Smooth muscle cell (in vitro differentiated cells): ENCODE data around the gene ROGDI. TPM values are rescaled to one million over a fixed set of nuclear protein-coding genes. Genes with fewer than 3 reads are reported as not detected.

Source experiments
- DNase-seq: peaks from one replicate; lab custom pipeline; 2025; ENCODE audit not compliant: unreplicated experiment; lab: John Stamatoyannopoulos, UW
- H2AFZ ChIP-seq: fragments of 200-600 bp; sonication (generic); 2 replicates; pipeline ENCODE4 v1.6.0; 2016; ENCODE audit warnings: antibody characterized with exemption, low read depth, mild to moderate bottlenecking
- H3F3A ChIP-seq: fragments of 200-600 bp; sonication (generic); 2 replicates; pipeline ENCODE4 v1.6.0; 2017; ENCODE audit warnings: antibody characterized with exemption, low read depth
- H3K27ac ChIP-seq: fragments of 200-600 bp; sonication (generic); 2 replicates; pipeline ENCODE4 v1.5.1; 2016; ENCODE audit warnings: low read depth, mild to moderate bottlenecking
- H3K27me3 ChIP-seq: fragments of 200-600 bp; sonication (generic); 2 replicates; pipeline ENCODE4 v1.6.1; 2016; ENCODE audit warnings: low read depth, mild to moderate bottlenecking
- H3K36me3 ChIP-seq: fragments of 200-600 bp; sonication (generic); 2 replicates; pipeline ENCODE4 v1.5.1; 2016; ENCODE audit warnings: low read depth
- H3K4me1 ChIP-seq: fragments of 200-600 bp; sonication (generic); 2 replicates; pipeline ENCODE4 v1.5.1; 2016; ENCODE audit warnings: low read depth
- H3K4me2 ChIP-seq: fragments of 200-600 bp; sonication (generic); 2 replicates; pipeline ENCODE4 v1.6.0; 2016; ENCODE audit warnings: mild to moderate bottlenecking
- H3K4me3 ChIP-seq: fragments of 200-600 bp; sonication (generic); 2 replicates; pipeline ENCODE4 v1.5.1; 2016; ENCODE audit warnings: mild to moderate bottlenecking
- H3K79me2 ChIP-seq: fragments of 200-600 bp; sonication (generic); 2 replicates; pipeline ENCODE4 v1.6.0; 2016; ENCODE audit warnings: low read depth, mild to moderate bottlenecking
- H3K9ac ChIP-seq: fragments of 200-600 bp; sonication (generic); 2 replicates; pipeline ENCODE4 v1.6.0; 2016; ENCODE audit warnings: low read depth
- H3K9me3 ChIP-seq: fragments of 200-600 bp; sonication (generic); replicated peaks from 2 replicates; pipeline ENCODE4 v1.5.1; 2016; ENCODE audit warnings: low read depth
- H4K20me1 ChIP-seq: fragments of 200-600 bp; sonication (generic); 2 replicates; pipeline ENCODE4 v1.6.0; 2016; ENCODE audit warnings: low read depth
- WGBS: methylation state at CpG from one replicate; pipeline ENCODE4 v1.1.7; 2016; ENCODE audit warnings: low lambda C conversion rate; 5-methylcytosine and 5-hydroxymethylcytosine counted together
- polyA plus RNA-seq: library from polyadenylated mRNA; unstranded; fragments of >200 nt; fragmentation: Nextera tagmentation; extraction: Ambion mirVana; gene quantifications from 2 replicates; pipeline ENCODE4 v1.2.1, GENCODE V29; 2016
- total RNA-seq: library from RNA; depleted of rRNA; stranded (reverse); fragments of >200 nt; gene quantifications from 2 replicates; pipeline ENCODE4 v1.2.3, GENCODE V29; 2014
- TF ChIP-seq, protein P1 (sequence below): fragments of 200-600 bp; sonication (generic); IDR thresholded peaks from 2 replicates; pipeline ENCODE4 v1.5.1; 2017; ENCODE audit warnings: borderline replicate concordance, mild to moderate bottlenecking, antibody characterized with exemption; ENCODE audit not compliant: insufficient read depth, poor library complexity, severe bottlenecking

The ROGDI gene
- total and polyA plus RNA-seq, 2 experiments from 2014 or later: 21.6 to 45.6 TPM

DNA sequence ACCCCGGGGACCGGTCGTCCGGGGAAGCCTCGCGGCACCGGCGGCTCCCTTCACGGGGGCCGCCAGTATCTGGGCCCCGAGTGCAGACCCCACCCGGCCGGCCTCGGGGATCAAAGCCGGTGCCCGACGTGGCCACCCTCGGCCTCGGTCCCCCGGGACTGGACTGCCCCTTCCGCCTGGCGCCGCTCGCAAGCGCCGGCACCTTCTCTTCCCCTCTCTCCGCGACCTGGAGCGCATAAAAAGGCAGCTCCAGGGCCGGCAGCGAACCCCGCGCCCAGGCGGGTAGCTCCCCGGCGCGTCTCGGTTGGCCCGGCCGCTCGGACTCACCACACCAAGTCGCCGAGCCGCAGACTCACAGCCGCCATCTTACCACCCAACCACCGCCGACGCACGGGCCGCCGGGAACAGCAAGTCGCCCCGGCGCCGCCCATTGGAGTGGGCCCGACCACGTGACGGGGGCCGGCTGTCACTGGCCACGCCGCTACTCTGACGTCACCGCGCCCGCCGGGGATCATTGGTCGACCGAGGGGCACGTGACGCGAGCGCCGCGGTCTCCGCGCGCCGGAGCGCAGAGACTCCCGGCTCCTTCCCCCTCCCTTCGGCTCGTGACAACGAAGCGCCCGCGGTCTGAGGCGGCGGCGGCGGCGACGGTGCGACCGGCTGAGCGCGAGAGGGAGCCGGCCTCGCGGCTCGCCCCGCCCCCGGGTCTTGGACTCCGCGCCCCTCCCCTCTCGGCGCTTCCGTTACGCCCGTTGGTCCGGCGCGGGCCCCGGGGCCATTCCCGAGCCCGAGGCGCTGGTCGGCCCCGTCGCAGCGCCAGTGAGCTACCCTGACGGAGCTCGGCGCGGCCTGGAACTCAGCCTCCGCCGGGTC lies 44.7 kb upstream of the ROGDI start, which contains the start of the genes GLYR1 and UBN1:
TSS of gene GLYR1 (minus strand) at position 388 of the 873 bp plus-strand sequence. CDS start at position 365, 23 bp downstream.
TSS of gene UBN1 (plus strand) at position 581 of the 873 bp plus-strand sequence. CDS start 5,437 bp downstream, outside the sequence.
- Histone ChIP-seq H3K27me3 (no peaks in the 10 kb centered on the region), H4K20me1 (peaks cover 64% of the 10 kb centered on the region), H3K36me3 (peaks cover 12% of the 10 kb centered on the region), H3K27ac (peak within 1 kb of the TSS; percentile 92), H3K4me1 (peaks cover 29% of the 10 kb centered on the region), H3K79me2 (peaks cover 74% of the 10 kb centered on the region), H3F3A (peaks cover 5% of the 10 kb centered on the region), H3K4me3 (peak within 1 kb of the TSS; percentile 82), H3K4me2 (peak within 1 kb of the TSS; percentile 94), H3K9ac (peak within 1 kb of the TSS; percentile 94), H3K9me3 (no peaks in the 10 kb centered on the region), H2AFZ (peak within 1 kb of the TSS; percentile 91)
- TF ChIP-seq, protein P1, sequence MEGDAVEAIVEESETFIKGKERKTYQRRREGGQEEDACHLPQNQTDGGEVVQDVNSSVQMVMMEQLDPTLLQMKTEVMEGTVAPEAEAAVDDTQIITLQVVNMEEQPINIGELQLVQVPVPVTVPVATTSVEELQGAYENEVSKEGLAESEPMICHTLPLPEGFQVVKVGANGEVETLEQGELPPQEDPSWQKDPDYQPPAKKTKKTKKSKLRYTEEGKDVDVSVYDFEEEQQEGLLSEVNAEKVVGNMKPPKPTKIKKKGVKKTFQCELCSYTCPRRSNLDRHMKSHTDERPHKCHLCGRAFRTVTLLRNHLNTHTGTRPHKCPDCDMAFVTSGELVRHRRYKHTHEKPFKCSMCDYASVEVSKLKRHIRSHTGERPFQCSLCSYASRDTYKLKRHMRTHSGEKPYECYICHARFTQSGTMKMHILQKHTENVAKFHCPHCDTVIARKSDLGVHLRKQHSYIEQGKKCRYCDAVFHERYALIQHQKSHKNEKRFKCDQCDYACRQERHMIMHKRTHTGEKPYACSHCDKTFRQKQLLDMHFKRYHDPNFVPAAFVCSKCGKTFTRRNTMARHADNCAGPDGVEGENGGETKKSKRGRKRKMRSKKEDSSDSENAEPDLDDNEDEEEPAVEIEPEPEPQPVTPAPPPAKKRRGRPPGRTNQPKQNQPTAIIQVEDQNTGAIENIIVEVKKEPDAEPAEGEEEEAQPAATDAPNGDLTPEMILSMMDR: no peak
- DNase-seq: peak; percentile 97
- WGBS: 1% methylated on average over 93 of the region's 126 CpGs

DNA sequence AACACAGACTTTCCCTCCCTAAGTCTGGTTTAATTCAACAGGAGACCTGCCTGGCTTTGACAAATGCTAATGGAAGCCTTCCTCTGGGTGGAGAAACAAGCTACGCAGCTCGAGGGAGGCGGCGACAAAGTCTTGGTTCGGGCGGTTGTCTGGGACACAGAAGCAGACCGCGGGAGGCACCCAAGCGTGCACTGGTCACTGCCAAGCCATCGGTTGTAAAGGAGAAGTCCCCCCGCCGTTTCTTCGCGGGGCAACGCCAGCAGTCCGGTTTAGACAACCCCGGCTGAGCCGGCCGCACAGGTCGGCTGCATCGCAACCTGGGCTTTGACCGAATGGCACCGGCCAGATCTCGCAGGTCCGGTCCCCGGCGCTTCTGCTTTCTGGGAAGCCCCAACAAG lies 44.1 kb upstream of the ROGDI start:
- H2AFZ ChIP-seq: no peak overlapping the region
- TF ChIP-seq, protein P1: no peak
- peaks cover 68% of the 10 kb centered on the region for H3K79me2 ChIP-seq
- H3K4me2 ChIP-seq: peak overlapping the region; percentile 94
- H3K4me3 ChIP-seq: peak overlapping the region; percentile 82
- peaks cover 12% of the 10 kb centered on the region for H3K36me3 ChIP-seq
- WGBS: under 1% methylated on average over 27 of the region's 27 CpGs
- peak; percentile 54 for DNase-seq
- peaks cover 63% of the 10 kb centered on the region for H4K20me1 ChIP-seq
- H3K4me1 ChIP-seq: peaks cover 28% of the 10 kb centered on the region
- peaks cover 5% of the 10 kb centered on the region for H3F3A ChIP-seq
- H3K9ac ChIP-seq: peak overlapping the region; percentile 94
- no peaks in the 10 kb centered on the region for H3K9me3 ChIP-seq
- H3K27me3 ChIP-seq: no peaks in the 10 kb centered on the region
- H3K27ac ChIP-seq: peak overlapping the region; percentile 92

DNA sequence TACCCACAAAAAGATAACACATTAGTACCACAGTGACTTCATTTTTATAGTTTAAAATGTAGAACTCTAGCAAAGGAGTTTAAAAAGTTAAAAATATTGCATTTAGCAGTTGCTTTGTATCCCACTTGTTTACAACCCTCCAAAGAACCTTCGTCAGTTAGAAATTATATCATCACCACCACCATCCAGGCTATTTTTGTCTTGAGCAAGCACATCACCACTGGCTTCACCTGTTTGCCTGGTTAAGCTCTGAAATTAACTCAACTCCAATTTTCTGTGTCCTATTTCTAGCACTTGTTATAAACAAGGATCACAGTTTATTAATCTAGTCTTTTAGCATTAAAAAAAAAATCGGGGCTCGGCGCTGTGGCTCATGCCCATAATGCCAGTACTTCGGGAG lies 38.6 kb upstream of the ROGDI start:
- 75% methylated on average over 5 of the region's 5 CpGs for WGBS

More for the DNA sequence above, 38.6 kb upstream of the ROGDI start:
- DNase-seq: no peak
- Histone ChIP-seq H3K9ac (no peak overlapping the region), H3F3A (peaks cover 13% of the 10 kb centered on the region), H2AFZ (no peak overlapping the region), H3K4me3 (no peak overlapping the region), H4K20me1 (peaks cover 45% of the 10 kb centered on the region), H3K36me3 (peaks cover 12% of the 10 kb centered on the region), H3K4me1 (peaks cover 6% of the 10 kb centered on the region), H3K9me3 (no peaks in the 10 kb centered on the region), H3K27ac (no peak overlapping the region), H3K4me2 (no peak overlapping the region), H3K27me3 (no peaks in the 10 kb centered on the region), H3K79me2 (peaks cover 27% of the 10 kb centered on the region)
- TF ChIP-seq, protein P1: no peak
